B cell (primary cell): ENCODE data around the gene GNG13. TPM values are rescaled to one million over a fixed set of nuclear protein-coding genes. Genes with fewer than 3 reads are reported as not detected.

ENCODE experiments used
- ATAC-seq: fragments of 200-7000 bp; cut with Tn5 transposase; one replicate; pipeline ENCODE4 v1.10.0; 2021; ENCODE audit warnings: low read depth, mild to moderate bottlenecking, moderate number of reproducible peaks, moderate library complexity
- CTCF ChIA-PET: fragments of 350-600 bp; sonication (Branson Sonifier 250); formaldehyde crosslinking; loops from one replicate; lab custom pipeline; 2021; ENCODE audit warnings: antibody characterized with exemption, inconsistent platforms; lab: Charles Lee
- POLR2A ChIA-PET: fragments of 350-600 bp; sonication (Branson Sonifier 250); formaldehyde crosslinking; loops from one replicate; lab custom pipeline; 2021; ENCODE audit warnings: antibody characterized with exemption; lab: Charles Lee
- DNase-seq: peaks from one replicate; pipeline ENCODE4 v3.0.0; 2013
- H2AFZ ChIP-seq: 2 replicates; pipeline ENCODE4 v1.6.1; 2012; ENCODE audit warnings: mild to moderate bottlenecking, low read depth, low read length; ENCODE audit not compliant: insufficient read depth, poor library complexity, severe bottlenecking
- H3K27ac ChIP-seq, 2 donors: 1 replicate in 1 of 2; 2 replicates in 1 of 2; pipeline ENCODE4 v1.5.1; 2012 to 2013; ENCODE audit warnings: low read length in 2 of 2, mild to moderate bottlenecking in 2 of 2, moderate library complexity in 1 of 2
- H3K27me3 ChIP-seq, 4 experiments: fragments of 200-600 bp in 1 of 4; sonication (generic) in 1 of 4; replicated peaks in 1 of 4; 1 replicate in 2 of 4; 2 replicates in 2 of 4; pipeline versions ENCODE4 v1.6.1 to v1.7.0; 2013 to 2016; ENCODE audit warnings: low read length in 3 of 4, mild to moderate bottlenecking in 2 of 4, mixed read lengths in 1 of 4, moderate library complexity in 1 of 4; ENCODE audit not compliant: insufficient read depth in 4 of 4, control insufficient read depth in 3 of 4; ENCODE audit errors: control extremely low read depth in 1 of 4
- H3K36me3 ChIP-seq, 2 experiments: replicated peaks in 1 of 2; 1 replicate in 1 of 2; 2 replicates in 1 of 2; pipeline versions ENCODE4 v1.6.1 to v1.7.1; 2013; ENCODE audit warnings: low read length in 1 of 2; ENCODE audit not compliant: insufficient read depth in 2 of 2, control insufficient read depth in 1 of 2; ENCODE audit errors: control extremely low read depth in 1 of 2, extremely low read depth in 1 of 2
- H3K4me1 ChIP-seq, 2 donors: fragments of 200-600 bp in 1 of 2; sonication (generic) in 1 of 2; 1 replicate in 1 of 2; 2 replicates in 1 of 2; pipeline versions ENCODE4 v1.5.1 to v1.6.1; 2013 to 2017; ENCODE audit warnings: low read length in 2 of 2; ENCODE audit not compliant: control insufficient read depth in 2 of 2, insufficient read depth in 2 of 2
- H3K4me2 ChIP-seq: replicated peaks from 2 replicates; pipeline ENCODE3; 2012; ENCODE audit warnings: mild to moderate bottlenecking, low read depth, low read length; ENCODE audit not compliant: poor library complexity, severe bottlenecking
- H3K4me3 ChIP-seq, 5 experiments: fragments of 200-600 bp in 1 of 5; sonication (generic) in 1 of 5; 1 replicate in 3 of 5; 2 replicates in 2 of 5; pipeline versions ENCODE4 v1.5.1 to v1.7.0; 2011 to 2016; ENCODE audit warnings: low read length in 4 of 5, mild to moderate bottlenecking in 4 of 5, low read depth in 2 of 5, control low read depth in 1 of 5, moderate library complexity in 1 of 5; ENCODE audit not compliant: insufficient read depth in 1 of 5; ENCODE audit errors: control extremely low read depth in 1 of 5, extremely low read depth in 1 of 5
- H3K79me2 ChIP-seq: fragments of 200-600 bp; sonication (generic); one replicate; pipeline ENCODE4 v1.6.0; 2016; ENCODE audit warnings: low read length; ENCODE audit not compliant: control insufficient read depth, insufficient read depth
- H3K9ac ChIP-seq: fragments of 200-600 bp; sonication (generic); 2 replicates; pipeline ENCODE4 v1.6.1; 2017; ENCODE audit warnings: mild to moderate bottlenecking, low read length, moderate library complexity
- H3K9me3 ChIP-seq, 3 donors: one replicate each; pipeline versions ENCODE4 v1.6.1 to v1.7.1; 2013; ENCODE audit warnings: low read length in 2 of 3; ENCODE audit not compliant: control insufficient read depth in 2 of 3, insufficient read depth in 1 of 3; ENCODE audit errors: control extremely low read depth in 1 of 3
- H4K20me1 ChIP-seq: 2 replicates; pipeline ENCODE4 v1.6.0; 2012; ENCODE audit warnings: mild to moderate bottlenecking, low read length; ENCODE audit not compliant: insufficient read depth, control insufficient read depth, poor library complexity, severe bottlenecking
- H3K27ac Mint-ChIP-seq: one replicate; pipeline ENCODE4 v1.8.0; 2021; ENCODE audit warnings: mixed read lengths
- H3K27me3 Mint-ChIP-seq: one replicate; pipeline ENCODE4 v1.8.0; 2021; ENCODE audit warnings: mixed read lengths
- H3K4me1 Mint-ChIP-seq: one replicate; pipeline ENCODE4 v1.8.0; 2021; ENCODE audit warnings: mixed read lengths
- H3K4me3 Mint-ChIP-seq: one replicate; pipeline ENCODE4 v1.8.0; 2021; ENCODE audit warnings: mixed read lengths
- H3K9me3 Mint-ChIP-seq: one replicate; pipeline ENCODE4 v1.8.0; 2022; ENCODE audit warnings: mixed read lengths; ENCODE audit not compliant: insufficient read depth
- EZH2 ChIP-seq: IDR thresholded peaks from 2 replicates; pipeline ENCODE4 v1.6.1; 2012; ENCODE audit warnings: borderline replicate concordance, low read depth, mild to moderate bottlenecking, moderate library complexity, low read length; ENCODE audit not compliant: insufficient read depth, poor library complexity, severe bottlenecking
- WGBS: methylation state at CpG from one replicate; pipeline ENCODE4 v1.1.5; 2013; ENCODE audit warnings: missing lambda C conversion rate; ENCODE audit not compliant: insufficient coverage; 5-methylcytosine and 5-hydroxymethylcytosine counted together
- intact Hi-C: fragments of 100-400 bp; cut with micrococcal nuclease; formaldehyde crosslinking; loops from one replicate; pipeline ENCODE4 v1.10.0; 2022
- polyA plus RNA-seq: library from polyadenylated mRNA; depleted of rRNA; stranded (reverse); fragments of >200 nt; gene quantifications from 2 replicates; pipeline ENCODE4 v1.2.3, GENCODE V29; 2012
- total RNA-seq, 2 donors: library from RNA; stranded (reverse); fragments of 120-200 nt in 1 of 2; gene quantifications; 1 replicate in 1 of 2; 2 replicates in 1 of 2; pipeline versions ENCODE4 v1.2.3 to v1.2.4, GENCODE V29; 2013 to 2022
- TF ChIP-seq, protein P1 (sequence below): fragments of 200-600 bp; IDR thresholded peaks from one replicate; pipeline ENCODE4 v1.8.0; 2022; ENCODE audit warnings: antibody characterized with exemption, mild to moderate bottlenecking

GNG13 gene
- total and polyA plus RNA-seq, 2 donors (not counting 1 experiment from before 2014, with no cell fraction given), result not detected

GRCh38 chr16:842061-842476 is 41.5 kb upstream of the GNG13 start:
- no peak overlapping the region for H3K4me3 ChIP-seq
- no peaks in the 10 kb centered on the region for H3K4me1 ChIP-seq
- DNase-seq (no peak), ATAC-seq (no peak)
- ChIA-PET CTCF (no interaction called here), POLR2A (no interaction called here)
- Mint-ChIP-seq H3K9me3 (no peaks in the 10 kb centered on the region), H3K4me1 (no peaks in the 10 kb centered on the region), H3K27me3 (peaks cover 3% of the 10 kb centered on the region), H3K4me3 (no peak overlapping the region), H3K27ac (no peak overlapping the region)
- H3K36me3 ChIP-seq, result no peaks in the 10 kb centered on the region
- no peak overlapping the region for H3K9ac ChIP-seq
- WGBS, result 80% methylated on average over 18 of the region's 19 CpGs
- peaks cover 0 to 3% (median 0%) of the 10 kb centered on the region in 4 experiments for H3K27me3 ChIP-seq
- peaks cover 0 to 20% (median 0%) of the 10 kb centered on the region in 3 donors for H3K9me3 ChIP-seq
- H3K27ac ChIP-seq, result no peak overlapping the region
- H3K79me2 ChIP-seq, result no peaks in the 10 kb centered on the region
- TF ChIP-seq, protein P1, sequence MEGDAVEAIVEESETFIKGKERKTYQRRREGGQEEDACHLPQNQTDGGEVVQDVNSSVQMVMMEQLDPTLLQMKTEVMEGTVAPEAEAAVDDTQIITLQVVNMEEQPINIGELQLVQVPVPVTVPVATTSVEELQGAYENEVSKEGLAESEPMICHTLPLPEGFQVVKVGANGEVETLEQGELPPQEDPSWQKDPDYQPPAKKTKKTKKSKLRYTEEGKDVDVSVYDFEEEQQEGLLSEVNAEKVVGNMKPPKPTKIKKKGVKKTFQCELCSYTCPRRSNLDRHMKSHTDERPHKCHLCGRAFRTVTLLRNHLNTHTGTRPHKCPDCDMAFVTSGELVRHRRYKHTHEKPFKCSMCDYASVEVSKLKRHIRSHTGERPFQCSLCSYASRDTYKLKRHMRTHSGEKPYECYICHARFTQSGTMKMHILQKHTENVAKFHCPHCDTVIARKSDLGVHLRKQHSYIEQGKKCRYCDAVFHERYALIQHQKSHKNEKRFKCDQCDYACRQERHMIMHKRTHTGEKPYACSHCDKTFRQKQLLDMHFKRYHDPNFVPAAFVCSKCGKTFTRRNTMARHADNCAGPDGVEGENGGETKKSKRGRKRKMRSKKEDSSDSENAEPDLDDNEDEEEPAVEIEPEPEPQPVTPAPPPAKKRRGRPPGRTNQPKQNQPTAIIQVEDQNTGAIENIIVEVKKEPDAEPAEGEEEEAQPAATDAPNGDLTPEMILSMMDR, result no peak
- no peak for TF ChIP-seq EZH2
- no peak overlapping the region for H2AFZ ChIP-seq
- H4K20me1 ChIP-seq, result no peaks in the 10 kb centered on the region
- no peak overlapping the region for H3K4me2 ChIP-seq
- intact Hi-C loops, result no loop called here

DNA sequence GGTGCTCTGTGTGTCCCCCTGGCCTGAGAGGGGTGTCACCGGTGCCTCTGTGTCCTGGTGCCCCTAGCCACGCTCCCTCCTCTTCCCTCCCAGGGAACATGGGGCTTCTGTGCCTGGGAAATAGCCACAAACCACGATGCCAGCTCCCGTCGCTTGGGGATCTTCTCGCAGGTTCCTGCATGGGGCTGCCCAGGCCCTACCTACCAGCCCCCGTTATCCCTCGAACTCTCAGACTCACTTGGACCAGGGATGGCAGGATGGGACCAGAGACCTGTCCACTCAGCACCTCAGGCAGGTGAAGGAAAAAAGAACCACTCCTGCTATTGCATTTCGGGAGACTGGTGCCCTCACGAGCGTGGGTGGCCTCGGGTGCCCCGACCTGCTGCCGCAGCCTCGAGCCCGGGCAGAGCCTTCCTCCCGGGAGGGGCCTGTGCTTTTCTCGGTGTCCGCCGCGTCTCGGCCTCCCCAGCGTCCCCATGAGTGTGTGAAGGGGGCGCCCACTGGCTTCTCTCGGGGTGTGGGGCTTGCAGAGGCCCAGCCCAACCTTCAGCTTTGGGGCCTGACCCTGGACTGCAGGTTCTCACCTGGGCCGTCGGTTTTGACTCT is 41.0 kb upstream of the GNG13 start:
- no peak overlapping the region for H3K4me3 Mint-ChIP-seq
- H3K9me3 Mint-ChIP-seq, result no peaks in the 10 kb centered on the region
- ChIA-PET POLR2A (no interaction called here), CTCF (no interaction called here)
- no peaks in the 10 kb centered on the region for H3K4me1 Mint-ChIP-seq
- no peak for DNase-seq
- H3K27me3 ChIP-seq, result peaks cover 0 to 3% (median 0%) of the 10 kb centered on the region in 4 experiments
- TF ChIP-seq, protein P1, result no peak
- TF ChIP-seq EZH2, result no peak
- no peak overlapping the region for H3K27ac ChIP-seq
- H3K36me3 ChIP-seq, result no peaks in the 10 kb centered on the region
- H3K27me3 Mint-ChIP-seq, result peaks cover 3% of the 10 kb centered on the region
- no peak overlapping the region for H2AFZ ChIP-seq
- H3K9me3 ChIP-seq, result peaks cover 0 to 25% (median 5%) of the 10 kb centered on the region in 3 donors
- no peak for ATAC-seq
- WGBS, result 92% methylated on average over 26 of the region's 27 CpGs
- no peak overlapping the region for H3K9ac ChIP-seq
- no peaks in the 10 kb centered on the region for H3K4me1 ChIP-seq
- intact Hi-C loops, result no loop called here
- no peak overlapping the region for H3K4me3 ChIP-seq
- H3K27ac Mint-ChIP-seq, result no peak overlapping the region
- no peaks in the 10 kb centered on the region for H4K20me1 ChIP-seq
- H3K79me2 ChIP-seq, result no peaks in the 10 kb centered on the region
- no peak overlapping the region for H3K4me2 ChIP-seq
